ENCODE results near the gene SPECC1L. TPM values are rescaled to one million over a fixed set of nuclear protein-coding genes. Genes with fewer than 3 reads are reported as not detected.

SPECC1L gene
- 10 to 100 TPM; 37.7 to 80.6 (median 62.3) TPM for total RNA-seq

- H3K4me3 ChIP-seq = peak within 1 kb of the TSS; percentile 63 to 97 (median 74)
- WGBS, 2 donors = 1 to 2% methylated on average over 11 to 15 of the region's 89 CpGs
- H3K27me3 ChIP-seq = no peaks in the 10 kb centered on the region
- no peaks in the 10 kb centered on the region for H3K36me3 ChIP-seq
- peak; percentile 93 to 99 for DNase-seq
- H3K4me1 ChIP-seq = peaks cover 16 to 36% (median 25%) of the 10 kb centered on the region in 4 donors
- H3K9me3 ChIP-seq = no peaks in the 10 kb centered on the region
- peak; percentile 97 to 98 for ATAC-seq (ENCODE audit: low FRiP score in 2 of 2)
- H3K27ac ChIP-seq = peak within 1 kb of the TSS; percentile 90 to 99 (median 94)
- TF ChIP-seq POLR2A (IDR thresholded peaks at IDR 0.05) = peak; percentile 38 to 99 (median 89)
- no peak for TF ChIP-seq EP300 (IDR thresholded peaks at IDR 0.05)
- TF ChIP-seq CTCF (IDR thresholded peaks at IDR 0.05) = peak in 2 of 6 experiments; percentile 14 to 41
- peak; percentile 85 to 97 for TF ChIP-seq POLR2AphosphoS5 (IDR thresholded peaks at IDR 0.05)
Measured at GRCh38 chr22:24270556-24271385, at the start of gene SPECC1L. TSS of gene SPECC1L (plus strand) at chr22:24270831. CDS start at chr22:24302232, 31,401 bp downstream.

- 93 to 100% methylated on average over 1 of the region's 1 CpG for WGBS, 2 donors
- TF ChIP-seq POLR2AphosphoS5 (IDR thresholded peaks at IDR 0.05) = no peak
- TF ChIP-seq EP300 (IDR thresholded peaks at IDR 0.05) = no peak
- TF ChIP-seq CTCF (IDR thresholded peaks at IDR 0.05) = no peak
- no peak for TF ChIP-seq POLR2A (IDR thresholded peaks at IDR 0.05)
- H3K36me3 ChIP-seq = peaks cover 0 to 47% (median 7%) of the 10 kb centered on the region in 4 donors
- H3K27ac ChIP-seq = no peak overlapping the region
- H3K4me1 ChIP-seq = no peaks in the 10 kb centered on the region
- no peak overlapping the region for H3K4me3 ChIP-seq
- ATAC-seq (ENCODE audit: low FRiP score in 2 of 2) (no peak), DNase-seq (no peak)
- H3K9me3 ChIP-seq = peaks cover 0 to 8% (median 4%) of the 10 kb centered on the region in 4 donors
- no peaks in the 10 kb centered on the region for H3K27me3 ChIP-seq
Measured at GRCh38 chr22:24224468-24224867, 46.2 kb upstream of the SPECC1L start.

GRCh38 chr22:24225044-24225601 lies 45.5 kb upstream of the SPECC1L start:
- Histone ChIP-seq H3K4me3 (no peak overlapping the region), H3K27me3 (no peaks in the 10 kb centered on the region), H3K9me3 (peaks cover 0 to 8% (median 4%) of the 10 kb centered on the region in 4 donors), H3K27ac (no peak overlapping the region), H3K36me3 (peaks cover 0 to 41% (median 7%) of the 10 kb centered on the region in 4 donors), H3K4me1 (no peaks in the 10 kb centered on the region)
- ATAC-seq (ENCODE audit: low FRiP score in 2 of 2) = peak in 1 of 2 donors; percentile 43
- TF ChIP-seq POLR2AphosphoS5 (IDR thresholded peaks at IDR 0.05) = no peak
- TF ChIP-seq CTCF (IDR thresholded peaks at IDR 0.05) = no peak
- no peak for TF ChIP-seq EP300 (IDR thresholded peaks at IDR 0.05)
- peak in 1 of 2 donors; percentile 44 for DNase-seq
- 85 to 92% methylated on average over 7 to 13 of the region's 14 CpGs for WGBS, 2 donors

GRCh38 chr22:24225951-24226350 lies 44.7 kb upstream of the SPECC1L start:
- WGBS, 2 donors = 95 to 97% methylated on average over 5 to 14 of the region's 14 CpGs
- H3K4me1 ChIP-seq = no peaks in the 10 kb centered on the region
- H3K36me3 ChIP-seq = peaks cover 0 to 34% (median 7%) of the 10 kb centered on the region in 4 donors
- H3K27me3 ChIP-seq = no peaks in the 10 kb centered on the region
- no peak overlapping the region for H3K4me3 ChIP-seq
- DNase-seq (peak in 1 of 2 donors; percentile 62), ATAC-seq (ENCODE audit: low FRiP score in 2 of 2) (peak in 1 of 2 donors; percentile 27)
- H3K9me3 ChIP-seq = peaks cover 0 to 8% (median 4%) of the 10 kb centered on the region in 4 donors
- TF ChIP-seq CTCF (IDR thresholded peaks at IDR 0.05) (no peak), POLR2A (IDR thresholded peaks at IDR 0.05) (no peak), POLR2AphosphoS5 (IDR thresholded peaks at IDR 0.05) (no peak), EP300 (IDR thresholded peaks at IDR 0.05) (no peak)
- H3K27ac ChIP-seq = no peak overlapping the region

Data from upper lobe of left lung (tissue), 6 donors.